ENCODE data around the gene UBE2J1. TPM values are rescaled to one million over a fixed set of nuclear protein-coding genes. Genes with fewer than 3 reads are reported as not detected.

UBE2J1 gene
- total RNA-seq, 2 experiments from 2014 or later = 25.9 to 30.9 TPM

- H3K27me3 Mint-ChIP-seq = no peaks in the 10 kb centered on the region
- DNase-seq = no peak
- CTCF ChIA-PET = interaction anchor here (1.1 kb wide), 1 partner anchor 11 kb away, joined by 5 read pairs; no protein-coding TSS in a partner anchor
Measured at GRCh38 chr6:89291256-89291819, 61.2 kb downstream of the UBE2J1 start.

GRCh38 chr6:89290401-89291155 lies 61.9 kb downstream of the UBE2J1 start:
- Mint-ChIP-seq H3K27ac (no peak overlapping the region), H3K9me3 (peaks cover 3% of the 10 kb centered on the region), H3K36me3 (ENCODE audit: low read depth) (no peaks in the 10 kb centered on the region), H3K27me3 (no peaks in the 10 kb centered on the region), H3K4me1 (peaks cover 4% of the 10 kb centered on the region), H3K4me3 (no peak overlapping the region)
- ChIA-PET CTCF (interaction anchor here (1.1 kb wide), 1 partner anchor 12 kb away, joined by 5 read pairs; no protein-coding TSS in a partner anchor), POLR2A (no interaction called here)
- DNase-seq = no peak

More at GRCh38 chr6:89291256-89291819, 61.2 kb downstream of the UBE2J1 start:
- peaks cover 4% of the 10 kb centered on the region for H3K4me1 Mint-ChIP-seq
- H3K4me3 Mint-ChIP-seq = no peak overlapping the region
- POLR2A ChIA-PET = no interaction called here
- no peaks in the 10 kb centered on the region for H3K36me3 Mint-ChIP-seq (ENCODE audit: low read depth)
- no peak overlapping the region for H3K27ac Mint-ChIP-seq
- H3K9me3 Mint-ChIP-seq = peaks cover 3% of the 10 kb centered on the region

GRCh38 chr6:89289710-89290109 lies 62.8 kb downstream of the UBE2J1 start:
- Mint-ChIP-seq H3K27me3 (no peaks in the 10 kb centered on the region), H3K4me3 (no peak overlapping the region), H3K36me3 (ENCODE audit: low read depth) (no peaks in the 10 kb centered on the region), H3K9me3 (no peaks in the 10 kb centered on the region), H3K27ac (no peak overlapping the region), H3K4me1 (peaks cover 4% of the 10 kb centered on the region)
- DNase-seq = no peak
- CTCF ChIA-PET = no interaction called here
- POLR2A ChIA-PET = no interaction called here

GRCh38 chr6:89287351-89288028 lies 65.0 kb downstream of the UBE2J1 start:
- no peaks in the 10 kb centered on the region for H3K27me3 Mint-ChIP-seq

GRCh38 chr6:89286516-89286915 lies 66.0 kb downstream of the UBE2J1 start:
- CTCF ChIA-PET = interaction anchor here (1.0 kb wide), 1 partner anchor 47 kb away, joined by 6 read pairs; no protein-coding TSS in a partner anchor
- no peak for DNase-seq
- H3K9me3 Mint-ChIP-seq = no peaks in the 10 kb centered on the region
- H3K36me3 Mint-ChIP-seq (ENCODE audit: low read depth) = no peaks in the 10 kb centered on the region
- H3K27me3 Mint-ChIP-seq = no peaks in the 10 kb centered on the region
- no peak overlapping the region for H3K27ac Mint-ChIP-seq
- POLR2A ChIA-PET = no interaction called here
- peaks cover 5% of the 10 kb centered on the region for H3K4me1 Mint-ChIP-seq
- no peak overlapping the region for H3K4me3 Mint-ChIP-seq

More at GRCh38 chr6:89287351-89288028, 65.0 kb downstream of the UBE2J1 start:
- POLR2A ChIA-PET = no interaction called here
- no peak overlapping the region for H3K27ac Mint-ChIP-seq
- peaks cover 4% of the 10 kb centered on the region for H3K4me1 Mint-ChIP-seq
- H3K9me3 Mint-ChIP-seq = no peaks in the 10 kb centered on the region
- H3K36me3 Mint-ChIP-seq (ENCODE audit: low read depth) = no peaks in the 10 kb centered on the region
- CTCF ChIA-PET = interaction anchor here (1.0 kb wide), 2 partner anchors 9 to 48 kb away, joined by 4 to 6 read pairs; no protein-coding TSS in a partner anchor
- no peak overlapping the region for H3K4me3 Mint-ChIP-seq
- no peak for DNase-seq

GRCh38 chr6:89284963-89285735 lies 67.4 kb downstream of the UBE2J1 start:
- DNase-seq = no peak
- peaks cover 5% of the 10 kb centered on the region for H3K4me1 Mint-ChIP-seq
- H3K27ac Mint-ChIP-seq = no peak overlapping the region
- H3K27me3 Mint-ChIP-seq = no peaks in the 10 kb centered on the region
- no peak overlapping the region for H3K4me3 Mint-ChIP-seq
- ChIA-PET CTCF (interaction anchor here (0.6 kb wide), 1 partner anchor 44 kb away, joined by 4 read pairs; no protein-coding TSS in a partner anchor), POLR2A (no interaction called here)
- no peaks in the 10 kb centered on the region for H3K9me3 Mint-ChIP-seq
- H3K36me3 Mint-ChIP-seq (ENCODE audit: low read depth) = no peaks in the 10 kb centered on the region

- POLR2A ChIA-PET = no interaction called here
- Mint-ChIP-seq H3K36me3 (ENCODE audit: low read depth) (no peaks in the 10 kb centered on the region), H3K4me1 (peaks cover 5% of the 10 kb centered on the region), H3K27me3 (no peaks in the 10 kb centered on the region), H3K9me3 (no peaks in the 10 kb centered on the region), H3K4me3 (no peak overlapping the region), H3K27ac (no peak overlapping the region)
- CTCF ChIA-PET = interaction anchor here (0.5 to 1.1 kb wide), 2 partner anchors 161 to 183 kb away, joined by 3 read pairs; no protein-coding TSS in a partner anchor
- DNase-seq = no peak
Measured at GRCh38 chr6:89284081-89284480, 68.4 kb downstream of the UBE2J1 start.

GRCh38 chr6:89282749-89283148 lies 69.8 kb downstream of the UBE2J1 start:
- H3K36me3 Mint-ChIP-seq (ENCODE audit: low read depth) = no peaks in the 10 kb centered on the region
- no peak overlapping the region for H3K4me3 Mint-ChIP-seq
- CTCF ChIA-PET = interaction anchor here (0.5 kb wide), 1 partner anchor 328 kb away, joined by 3 read pairs; no protein-coding TSS in a partner anchor

GRCh38 chr6:89281779-89282246 lies 70.7 kb downstream of the UBE2J1 start:
- POLR2A ChIA-PET = no interaction called here
- no peak overlapping the region for H3K27ac Mint-ChIP-seq
- H3K9me3 Mint-ChIP-seq = no peaks in the 10 kb centered on the region
- peak; percentile 52 for DNase-seq
- CTCF ChIA-PET = no interaction called here
- H3K4me1 Mint-ChIP-seq = peaks cover 2% of the 10 kb centered on the region
- no peak overlapping the region for H3K4me3 Mint-ChIP-seq
- no peaks in the 10 kb centered on the region for H3K36me3 Mint-ChIP-seq (ENCODE audit: low read depth)
- peaks cover 3% of the 10 kb centered on the region for H3K27me3 Mint-ChIP-seq

More at GRCh38 chr6:89282749-89283148, 69.8 kb downstream of the UBE2J1 start:
- no peak for DNase-seq
- no peaks in the 10 kb centered on the region for H3K27me3 Mint-ChIP-seq
- POLR2A ChIA-PET = no interaction called here
- no peaks in the 10 kb centered on the region for H3K9me3 Mint-ChIP-seq
- H3K4me1 Mint-ChIP-seq = peaks cover 3% of the 10 kb centered on the region
- H3K27ac Mint-ChIP-seq = no peak overlapping the region

GRCh38 chr6:89278956-89279355 lies 73.6 kb downstream of the UBE2J1 start:
- Mint-ChIP-seq H3K27ac (no peak overlapping the region), H3K4me3 (no peak overlapping the region), H3K27me3 (peaks cover 3% of the 10 kb centered on the region), H3K9me3 (no peaks in the 10 kb centered on the region), H3K4me1 (peaks cover 2% of the 10 kb centered on the region), H3K36me3 (ENCODE audit: low read depth) (no peaks in the 10 kb centered on the region)
- no peak for DNase-seq
- ChIA-PET POLR2A (no interaction called here), CTCF (interaction anchor here (1.1 kb wide), 1 partner anchor 15 kb away, joined by 3 read pairs; no protein-coding TSS in a partner anchor)

All from activated CD4-positive, alpha-beta T cell treated with anti-CD3 and anti-CD28 coated beads, Interleukin-2, amount 10 ng/mL, durations not matched to agents 7 days and 5 days (primary cell).